Measurements from ENCODE around the gene HS2ST1. TPM values are rescaled to one million over a fixed set of nuclear protein-coding genes. Genes with fewer than 3 reads are reported as not detected.

The HS2ST1 gene
- total RNA-seq, 2 donors from 2014 or later = 21.3 to 23.5 TPM

DNA sequence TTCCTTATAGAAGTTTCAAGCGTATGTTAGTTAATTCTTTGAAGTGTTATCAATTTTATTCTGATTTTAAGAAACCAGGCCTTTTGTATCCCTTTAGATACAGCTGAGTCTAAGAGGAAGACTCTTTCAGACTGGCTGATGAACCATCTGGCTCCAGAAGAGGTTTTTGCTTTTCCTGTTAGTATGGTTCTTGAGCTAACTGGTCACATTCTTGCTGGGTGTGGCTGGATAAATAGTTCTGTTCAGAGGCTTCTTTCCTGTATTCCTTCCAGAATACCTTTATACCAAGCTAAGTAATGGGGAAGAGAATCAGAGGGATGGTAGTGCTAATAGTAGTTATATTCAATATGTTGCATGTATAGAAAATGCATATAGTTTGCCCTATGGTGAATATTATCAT lies 12.4 kb downstream of the HS2ST1 start:
- no peak overlapping the region for H3K27ac ChIP-seq
- no peaks in the 10 kb centered on the region for H3K27me3 ChIP-seq
- TF ChIP-seq, protein P1, sequence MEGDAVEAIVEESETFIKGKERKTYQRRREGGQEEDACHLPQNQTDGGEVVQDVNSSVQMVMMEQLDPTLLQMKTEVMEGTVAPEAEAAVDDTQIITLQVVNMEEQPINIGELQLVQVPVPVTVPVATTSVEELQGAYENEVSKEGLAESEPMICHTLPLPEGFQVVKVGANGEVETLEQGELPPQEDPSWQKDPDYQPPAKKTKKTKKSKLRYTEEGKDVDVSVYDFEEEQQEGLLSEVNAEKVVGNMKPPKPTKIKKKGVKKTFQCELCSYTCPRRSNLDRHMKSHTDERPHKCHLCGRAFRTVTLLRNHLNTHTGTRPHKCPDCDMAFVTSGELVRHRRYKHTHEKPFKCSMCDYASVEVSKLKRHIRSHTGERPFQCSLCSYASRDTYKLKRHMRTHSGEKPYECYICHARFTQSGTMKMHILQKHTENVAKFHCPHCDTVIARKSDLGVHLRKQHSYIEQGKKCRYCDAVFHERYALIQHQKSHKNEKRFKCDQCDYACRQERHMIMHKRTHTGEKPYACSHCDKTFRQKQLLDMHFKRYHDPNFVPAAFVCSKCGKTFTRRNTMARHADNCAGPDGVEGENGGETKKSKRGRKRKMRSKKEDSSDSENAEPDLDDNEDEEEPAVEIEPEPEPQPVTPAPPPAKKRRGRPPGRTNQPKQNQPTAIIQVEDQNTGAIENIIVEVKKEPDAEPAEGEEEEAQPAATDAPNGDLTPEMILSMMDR (IDR thresholded peaks at IDR 0.05) = no peak
- no peaks in the 10 kb centered on the region for H3K9me3 ChIP-seq
- H3K4me1 ChIP-seq = peaks cover 10% of the 10 kb centered on the region
- no peak overlapping the region for H3K9ac ChIP-seq (ENCODE audit: low read depth in 2 of 2, low read length in 2 of 2)
- DNase-seq = no peak
- H3K36me3 ChIP-seq = no peaks in the 10 kb centered on the region
- intact Hi-C loops (cut with DNase I) = no loop called here
- H3K4me3 ChIP-seq = no peak overlapping the region

DNA sequence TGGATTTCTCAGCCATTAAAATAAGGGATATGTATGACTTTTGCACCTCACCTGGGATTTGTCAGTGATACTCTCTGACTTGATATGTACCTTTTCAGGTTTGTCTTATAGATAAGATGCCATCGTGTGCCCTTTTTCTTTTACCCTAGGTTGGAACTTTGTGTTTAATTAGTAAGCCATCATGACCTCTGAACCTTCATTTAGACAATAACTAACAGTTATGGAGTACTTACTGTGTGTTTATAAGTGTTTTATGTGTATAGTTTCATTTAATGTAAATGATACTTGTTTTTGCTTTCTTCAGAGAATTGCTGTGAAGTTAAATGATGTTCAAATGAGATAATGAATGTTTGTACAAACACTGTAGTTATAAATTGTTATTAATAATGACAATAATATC lies 14.4 kb downstream of the HS2ST1 start:
- intact Hi-C loops (cut with DNase I) = no loop called here
- no peak overlapping the region for H3K9ac ChIP-seq (ENCODE audit: low read depth in 2 of 2, low read length in 2 of 2)
- TF ChIP-seq, protein P1 (IDR thresholded peaks at IDR 0.05) = no peak
- no peaks in the 10 kb centered on the region for H3K36me3 ChIP-seq
- H3K4me3 ChIP-seq = no peak overlapping the region
- H3K9me3 ChIP-seq = no peaks in the 10 kb centered on the region
- DNase-seq = no peak
- peaks cover 10% of the 10 kb centered on the region for H3K4me1 ChIP-seq
- no peak overlapping the region for H3K27ac ChIP-seq
- no peaks in the 10 kb centered on the region for H3K27me3 ChIP-seq

DNA sequence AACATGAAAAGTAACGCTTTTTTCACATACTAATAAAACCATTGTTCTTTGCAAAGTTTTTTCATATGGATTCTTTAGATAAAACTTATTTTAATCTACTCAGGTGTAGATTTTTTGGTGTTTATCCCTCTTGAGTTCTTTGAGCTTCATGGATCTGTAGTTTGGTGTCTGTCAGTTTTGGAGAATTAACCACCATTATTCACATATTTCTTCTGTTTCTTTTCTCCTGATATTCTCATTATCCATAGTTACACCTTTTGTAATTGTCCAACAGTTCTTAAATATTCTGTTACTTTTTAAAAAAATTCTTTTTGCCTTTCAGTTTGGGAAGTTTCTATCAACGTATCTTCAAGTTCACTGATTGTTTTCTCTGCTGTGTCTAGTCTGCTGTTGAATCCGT lies 18.6 kb downstream of the HS2ST1 start:
- TF ChIP-seq, protein P1 (IDR thresholded peaks at IDR 0.05) = no peak
- H3K27me3 ChIP-seq = no peaks in the 10 kb centered on the region
- intact Hi-C loops (cut with DNase I) = no loop called here
- no peak overlapping the region for H3K4me3 ChIP-seq
- H3K4me1 ChIP-seq = peaks cover 3% of the 10 kb centered on the region
- no peak for DNase-seq
- no peak overlapping the region for H3K9ac ChIP-seq (ENCODE audit: low read depth in 2 of 2, low read length in 2 of 2)
- H3K36me3 ChIP-seq = no peaks in the 10 kb centered on the region
- no peaks in the 10 kb centered on the region for H3K9me3 ChIP-seq
- H3K27ac ChIP-seq = no peak overlapping the region

DNA sequence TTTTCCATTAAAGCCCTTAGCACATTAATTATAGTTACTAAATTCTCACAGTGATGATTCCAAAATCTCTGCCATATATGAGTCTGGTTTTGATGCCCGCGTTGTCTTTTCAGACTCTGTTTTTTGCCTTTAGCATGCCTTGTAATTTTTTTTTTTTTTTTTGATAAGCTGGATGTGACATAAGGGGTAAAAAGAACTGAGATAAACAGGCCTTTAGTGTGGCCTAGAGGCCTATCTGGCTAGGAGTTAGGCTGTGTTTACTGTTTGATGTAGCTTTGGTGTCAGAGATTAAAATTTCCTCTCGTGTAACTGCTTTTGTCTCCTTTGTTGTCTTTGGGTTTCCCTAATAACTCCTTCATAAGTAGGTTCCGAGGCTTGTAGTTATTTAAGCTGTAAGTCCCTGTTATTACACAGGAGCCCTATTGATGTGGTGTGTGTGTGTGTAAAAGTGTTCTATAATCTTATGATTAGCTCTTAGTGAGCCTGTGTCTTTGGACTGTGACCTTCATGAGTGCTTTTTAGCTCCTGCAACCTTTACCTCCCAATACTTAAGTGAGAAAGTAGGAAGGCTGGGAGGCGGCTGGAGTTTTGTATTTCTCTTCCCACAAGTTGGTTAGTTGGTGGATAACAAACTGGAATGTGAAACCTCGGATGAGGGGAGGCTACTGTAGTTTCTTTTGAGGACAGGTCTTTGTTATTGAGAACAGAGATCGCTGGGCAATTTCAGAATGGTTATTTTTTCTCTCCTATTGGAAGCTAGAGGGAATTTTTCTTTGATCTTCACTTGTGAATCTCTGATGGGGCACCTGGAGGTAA lies 19.3 kb downstream of the HS2ST1 start:
- no peak overlapping the region for H3K4me3 ChIP-seq
- no peaks in the 10 kb centered on the region for H3K9me3 ChIP-seq
- H3K36me3 ChIP-seq = no peaks in the 10 kb centered on the region
- peaks cover 3% of the 10 kb centered on the region for H3K4me1 ChIP-seq
- H3K27me3 ChIP-seq = no peaks in the 10 kb centered on the region
- H3K27ac ChIP-seq = no peak overlapping the region
- intact Hi-C loops (cut with DNase I) = no loop called here
- DNase-seq = no peak
- H3K9ac ChIP-seq (ENCODE audit: low read depth in 2 of 2, low read length in 2 of 2) = no peak overlapping the region
- TF ChIP-seq, protein P1 (IDR thresholded peaks at IDR 0.05) = no peak

DNA sequence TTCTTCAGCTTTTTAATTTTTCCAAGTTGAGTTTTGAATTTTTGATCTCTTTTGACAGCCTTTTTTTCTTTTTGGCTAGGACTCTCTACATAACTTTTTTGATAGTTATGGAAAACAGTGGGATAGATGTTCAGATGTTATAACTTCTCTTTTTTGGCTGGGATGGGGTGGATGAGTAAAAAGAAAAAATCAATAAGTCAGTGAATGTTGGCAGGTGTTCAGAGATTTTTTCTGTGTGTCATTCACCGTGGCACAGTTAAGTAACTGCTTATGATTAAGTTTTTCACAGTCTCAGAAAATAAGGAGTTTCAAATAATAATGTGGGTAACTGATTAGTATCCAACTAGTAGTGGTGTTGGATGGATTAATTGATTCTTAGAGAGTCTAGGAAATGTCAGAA lies 24.0 kb downstream of the HS2ST1 start:
- Histone ChIP-seq H3K27me3 (no peaks in the 10 kb centered on the region), H3K27ac (no peak overlapping the region), H3K36me3 (no peaks in the 10 kb centered on the region), H3K4me1 (no peaks in the 10 kb centered on the region), H3K9me3 (no peaks in the 10 kb centered on the region), H3K9ac (ENCODE audit: low read depth in 2 of 2, low read length in 2 of 2) (no peak overlapping the region), H3K4me3 (no peak overlapping the region)
- DNase-seq = no peak
- TF ChIP-seq, protein P1 (IDR thresholded peaks at IDR 0.05) = no peak
- intact Hi-C loops (cut with DNase I) = no loop called here
